ENCODE results near the gene IL1RAPL1. TPM values are rescaled to one million over a fixed set of nuclear protein-coding genes. Genes with fewer than 3 reads are reported as not detected.

Gene IL1RAPL1
- total and polyA plus RNA-seq, 8 donors: 0.05 to 0.20 (median 0.09) TPM; not detected in 5

DNA sequence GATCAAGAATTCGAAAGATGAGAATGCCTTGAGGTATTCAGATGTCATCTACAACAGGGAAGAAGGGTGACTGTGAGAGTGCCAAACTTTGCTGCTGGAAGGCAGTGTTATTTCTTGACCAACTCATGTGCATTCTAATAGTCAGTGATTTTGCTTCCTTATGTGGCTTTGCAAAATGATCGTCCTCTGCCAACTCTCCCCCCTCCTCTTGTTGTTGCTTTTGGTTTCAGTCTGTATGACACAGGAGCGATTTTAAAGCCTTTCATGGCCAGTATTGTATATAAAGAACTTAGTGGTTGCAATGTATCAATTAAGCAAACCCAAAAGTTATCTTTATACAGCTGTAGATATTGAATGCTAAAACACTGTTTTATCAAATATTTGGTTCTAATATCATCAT is 379.1 kb downstream of the IL1RAPL1 start:
- no peak for FAIRE-seq
- 30 to 31% methylated on average over 3 of the region's 3 CpGs for WGBS, 2 donors
- Histone ChIP-seq H3K4me1 (no peaks in the 10 kb centered on the region), H3K9me3 (no peaks in the 10 kb centered on the region), H3K27me3 (peaks cover 0 to 10% (median 0%) of the 10 kb centered on the region in 4 donors), H3K27ac (no peak overlapping the region), H3K4me3 (no peak overlapping the region), H3K36me3 (no peaks in the 10 kb centered on the region)
- no peak for DNase-seq
- TF ChIP-seq CTCF (IDR thresholded peaks at IDR 0.05): no peak
- ATAC-seq: no peak
- intact Hi-C loops (cut with DNase I): no loop called here

DNA sequence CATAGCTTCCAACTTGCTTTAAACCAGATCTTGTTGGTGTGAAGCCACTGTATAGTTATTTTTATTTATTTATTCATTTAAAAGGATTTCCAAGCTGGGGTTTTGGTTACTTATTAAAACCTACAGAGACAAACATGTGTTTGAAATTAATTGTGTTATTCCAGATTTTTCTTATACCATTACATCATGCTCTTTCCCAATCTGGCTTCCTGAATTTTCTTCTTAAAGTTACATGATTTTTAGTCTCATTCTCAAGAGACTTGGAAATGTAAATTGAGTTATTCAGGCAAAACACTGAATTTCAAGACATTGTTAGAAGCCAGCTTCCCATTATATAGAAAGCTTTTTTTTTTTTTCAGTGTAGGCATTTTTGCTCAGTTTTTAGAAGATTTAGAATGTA is 381.9 kb downstream of the IL1RAPL1 start:
- no peaks in the 10 kb centered on the region for H3K4me1 ChIP-seq
- H3K9me3 ChIP-seq: no peaks in the 10 kb centered on the region
- peaks cover 0 to 12% (median 0%) of the 10 kb centered on the region in 4 donors for H3K27me3 ChIP-seq
- no peak overlapping the region for H3K27ac ChIP-seq
- no peak overlapping the region for H3K4me3 ChIP-seq
- intact Hi-C loops (cut with DNase I): no loop called here
- ATAC-seq: no peak
- no peaks in the 10 kb centered on the region for H3K36me3 ChIP-seq
- no peak for DNase-seq
- TF ChIP-seq CTCF (IDR thresholded peaks at IDR 0.05): no peak
- FAIRE-seq: peak; percentile 83

GRCh38 chrX:28979877-28980276 is 392.6 kb downstream of the IL1RAPL1 start:
- FAIRE-seq: no peak
- TF ChIP-seq CTCF (IDR thresholded peaks at IDR 0.05): no peak
- Histone ChIP-seq H3K4me1 (no peaks in the 10 kb centered on the region), H3K36me3 (no peaks in the 10 kb centered on the region), H3K27me3 (no peaks in the 10 kb centered on the region), H3K4me3 (no peak overlapping the region), H3K27ac (no peak overlapping the region), H3K9me3 (no peaks in the 10 kb centered on the region)
- ATAC-seq: no peak
- intact Hi-C loops (cut with DNase I): no loop called here
- 74 to 89% methylated on average over 1 of the region's 1 CpG for WGBS, 2 donors
- DNase-seq: no peak

DNA sequence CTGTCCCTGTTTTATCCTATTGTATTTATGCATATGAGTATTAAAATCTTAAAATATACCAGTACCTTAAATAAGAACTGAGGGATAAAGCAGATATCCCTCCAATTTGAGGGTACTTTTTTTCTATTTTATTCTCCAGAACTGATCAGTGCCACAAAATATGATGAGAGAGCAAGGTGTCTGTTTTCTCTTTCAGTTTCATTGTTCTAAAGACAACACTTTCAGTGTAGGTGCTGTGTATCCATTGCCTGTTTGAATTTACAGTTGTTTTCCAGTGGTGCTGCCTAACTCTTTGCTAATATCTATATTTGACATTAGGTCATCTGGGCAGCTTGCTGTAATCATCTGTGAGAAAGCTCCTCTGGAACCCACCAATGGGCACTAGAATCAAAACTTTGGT is 394.7 kb downstream of the IL1RAPL1 start:
- intact Hi-C loops (cut with DNase I): no loop called here
- Histone ChIP-seq H3K36me3 (no peaks in the 10 kb centered on the region), H3K27me3 (no peaks in the 10 kb centered on the region), H3K9me3 (no peaks in the 10 kb centered on the region), H3K4me3 (no peak overlapping the region), H3K4me1 (no peaks in the 10 kb centered on the region), H3K27ac (no peak overlapping the region)
- FAIRE-seq (no peak), ATAC-seq (no peak), DNase-seq (no peak)
- TF ChIP-seq CTCF (IDR thresholded peaks at IDR 0.05): no peak

DNA sequence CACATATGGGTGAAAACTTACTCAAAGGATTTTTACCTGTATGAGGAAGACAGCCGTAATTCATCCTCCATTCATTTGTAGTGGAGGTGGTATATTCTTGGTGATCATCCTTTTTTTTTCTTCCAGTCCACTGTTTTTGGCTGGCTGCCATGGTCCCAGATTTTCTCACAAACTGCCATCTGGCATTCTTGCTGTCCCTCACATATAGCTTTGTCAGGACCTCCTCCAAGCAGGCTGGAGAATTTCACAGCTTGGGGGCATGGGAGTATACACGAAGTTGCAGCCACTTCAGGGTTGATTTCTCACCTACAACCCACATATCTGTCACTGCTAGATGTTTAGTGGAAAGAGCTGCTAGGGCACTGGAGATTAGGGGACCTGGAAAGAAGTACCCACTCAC is 401.0 kb downstream of the IL1RAPL1 start:
- TF ChIP-seq CTCF (IDR thresholded peaks at IDR 0.05): no peak
- no peak for ATAC-seq
- Histone ChIP-seq H3K4me3 (no peak overlapping the region), H3K9me3 (no peaks in the 10 kb centered on the region), H3K27ac (no peak overlapping the region), H3K4me1 (no peaks in the 10 kb centered on the region), H3K36me3 (no peaks in the 10 kb centered on the region), H3K27me3 (no peaks in the 10 kb centered on the region)
- intact Hi-C loops (cut with DNase I): no loop called here
- WGBS, 2 donors: 25 to 38% methylated on average over 2 of the region's 2 CpGs
- DNase-seq: peak in 1 of 6 donors; percentile 50
- FAIRE-seq: no peak
